ENCODE results near the gene UNC13A.
"Not testable (repeated sequence)": the region's sequence is repeated elsewhere in the genome, so short reads cannot be mapped to it uniquely, and the experiment has no call there.

UNC13A gene

DNA sequence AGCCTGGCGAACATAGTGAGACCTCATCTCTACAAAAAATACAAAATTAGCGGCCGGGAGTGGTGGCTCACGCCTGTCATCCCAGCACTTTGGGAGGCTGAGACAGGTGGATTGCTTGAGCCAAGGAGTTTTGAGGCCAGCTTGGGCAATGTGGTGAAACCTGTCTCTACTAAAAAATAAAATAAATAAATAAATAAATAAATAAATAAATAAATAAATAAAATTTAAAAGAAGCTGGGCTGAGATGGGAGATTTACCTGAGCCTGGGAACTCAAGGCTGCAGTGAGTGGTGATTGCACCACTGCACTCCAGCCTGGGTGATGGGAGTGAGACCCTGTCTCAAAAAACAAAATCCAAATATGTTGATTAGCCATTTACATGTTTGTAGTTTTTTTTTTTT is 135.4 kb downstream of the UNC13A start:
- not testable (repeated sequence) for H3K4me1 ChIP-seq (ENCODE audit: control insufficient read depth, insufficient read depth, low read length); H3K27me3 ChIP-seq (ENCODE audit: control insufficient read depth, insufficient read depth, low read length); H3K36me3 ChIP-seq (ENCODE audit: control insufficient read depth, insufficient read depth, low read length); H3K9ac ChIP-seq (ENCODE audit: low read depth, low read length); H3K9me3 ChIP-seq (ENCODE audit: control insufficient read depth, insufficient read depth, low read length); H3K4me3 ChIP-seq (ENCODE audit: low read depth, low read length)

Data from iPS-15b (cell line).